NB4 (cell line): Measurements from ENCODE around the gene HMGN4.

Experiments
- CTCF ChIP-seq: IDR thresholded peaks from one replicate; pipeline ENCODE4 v1.5.1; 2012; ENCODE audit warnings: low read depth, low read length
- MAX ChIP-seq: IDR thresholded peaks from 2 replicates; pipeline ENCODE4 v1.6.1; 2011; ENCODE audit warnings: low read depth, low read length
- POLR2A ChIP-seq: IDR thresholded peaks from 2 replicates; pipeline ENCODE4 v1.6.1; 2011; ENCODE audit warnings: mild to moderate bottlenecking; ENCODE audit not compliant: insufficient read length; ENCODE audit errors: extremely low read depth

GRCh38 chr6:26537846-26538571, at the start of gene HMGN4:
- no peak for TF ChIP-seq CTCF
- TF ChIP-seq POLR2A = peak; percentile 58
- peak; percentile 65 for TF ChIP-seq MAX
